Cerebellar nuclear complex (tissue), 1 donor: ENCODE data around the gene CDH11.

Source experiments
- DNase-seq, 2 experiments: peaks; one replicate each; lab custom pipeline; 2025; lab: John Stamatoyannopoulos, UW

Gene CDH11, protein sequence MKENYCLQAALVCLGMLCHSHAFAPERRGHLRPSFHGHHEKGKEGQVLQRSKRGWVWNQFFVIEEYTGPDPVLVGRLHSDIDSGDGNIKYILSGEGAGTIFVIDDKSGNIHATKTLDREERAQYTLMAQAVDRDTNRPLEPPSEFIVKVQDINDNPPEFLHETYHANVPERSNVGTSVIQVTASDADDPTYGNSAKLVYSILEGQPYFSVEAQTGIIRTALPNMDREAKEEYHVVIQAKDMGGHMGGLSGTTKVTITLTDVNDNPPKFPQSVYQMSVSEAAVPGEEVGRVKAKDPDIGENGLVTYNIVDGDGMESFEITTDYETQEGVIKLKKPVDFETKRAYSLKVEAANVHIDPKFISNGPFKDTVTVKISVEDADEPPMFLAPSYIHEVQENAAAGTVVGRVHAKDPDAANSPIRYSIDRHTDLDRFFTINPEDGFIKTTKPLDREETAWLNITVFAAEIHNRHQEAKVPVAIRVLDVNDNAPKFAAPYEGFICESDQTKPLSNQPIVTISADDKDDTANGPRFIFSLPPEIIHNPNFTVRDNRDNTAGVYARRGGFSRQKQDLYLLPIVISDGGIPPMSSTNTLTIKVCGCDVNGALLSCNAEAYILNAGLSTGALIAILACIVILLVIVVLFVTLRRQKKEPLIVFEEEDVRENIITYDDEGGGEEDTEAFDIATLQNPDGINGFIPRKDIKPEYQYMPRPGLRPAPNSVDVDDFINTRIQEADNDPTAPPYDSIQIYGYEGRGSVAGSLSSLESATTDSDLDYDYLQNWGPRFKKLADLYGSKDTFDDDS

GRCh38 chr16:65121870-65122723 is at the start of gene CDH11:
TSS of gene CDH11 (minus strand) at chr16:65122063. CDS start at chr16:65004869, 117,194 bp downstream.
- no peak for DNase-seq

DNA sequence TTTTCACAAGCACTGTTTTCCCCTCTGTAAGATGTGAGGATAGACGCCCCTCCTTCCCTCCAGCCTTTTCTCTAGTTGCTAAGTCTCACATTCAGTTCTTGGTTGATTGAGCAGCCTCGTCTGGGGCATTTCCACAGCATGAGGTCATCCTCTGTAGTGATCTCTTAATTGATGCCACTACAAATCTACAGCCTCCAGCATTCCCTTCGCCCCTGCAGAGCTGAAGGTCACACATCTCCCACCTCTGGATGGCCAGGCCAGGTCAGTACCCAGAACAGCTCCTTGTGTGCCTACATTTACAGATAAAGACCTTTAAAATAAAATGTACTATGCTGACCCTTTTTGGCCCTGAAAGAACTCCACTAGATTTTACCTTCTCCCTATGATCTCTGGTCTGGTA is 32.5 kb upstream of the CDH11 start:
- DNase-seq, result no peak

- DNase-seq, result no peak
Observed at GRCh38 chr16:65153365-65154105, 31.7 kb upstream of the CDH11 start.

- no peak for DNase-seq
Observed at GRCh38 chr16:65148804-65149203, 26.9 kb upstream of the CDH11 start.

GRCh38 chr16:65142276-65142675 is 20.4 kb upstream of the CDH11 start:
- DNase-seq, result no peak

DNA sequence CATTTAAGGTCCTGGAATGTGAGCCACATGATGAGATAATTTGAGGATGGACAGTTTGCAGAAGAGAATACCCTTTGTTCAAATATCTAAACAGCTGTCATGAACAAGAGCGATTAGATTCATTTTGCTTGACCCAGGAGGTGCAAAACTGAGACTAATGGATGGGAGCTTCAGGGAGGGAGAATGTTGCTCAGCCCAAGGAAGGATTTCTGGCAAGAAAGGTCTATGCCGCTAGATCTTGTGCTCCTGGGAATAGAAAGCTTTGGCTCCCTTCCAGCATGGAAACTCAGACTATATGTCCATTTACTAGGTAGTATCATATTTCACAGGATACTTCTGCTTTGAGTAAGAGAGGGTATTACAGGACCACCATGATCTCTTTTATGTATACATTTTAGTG is 14.8 kb upstream of the CDH11 start:
- no peak for DNase-seq

GRCh38 chr16:65126845-65127624 is 5.2 kb upstream of the CDH11 start:
- DNase-seq, result no peak

GRCh38 chr16:65125871-65126270 is 4.0 kb upstream of the CDH11 start:
- no peak for DNase-seq

DNA sequence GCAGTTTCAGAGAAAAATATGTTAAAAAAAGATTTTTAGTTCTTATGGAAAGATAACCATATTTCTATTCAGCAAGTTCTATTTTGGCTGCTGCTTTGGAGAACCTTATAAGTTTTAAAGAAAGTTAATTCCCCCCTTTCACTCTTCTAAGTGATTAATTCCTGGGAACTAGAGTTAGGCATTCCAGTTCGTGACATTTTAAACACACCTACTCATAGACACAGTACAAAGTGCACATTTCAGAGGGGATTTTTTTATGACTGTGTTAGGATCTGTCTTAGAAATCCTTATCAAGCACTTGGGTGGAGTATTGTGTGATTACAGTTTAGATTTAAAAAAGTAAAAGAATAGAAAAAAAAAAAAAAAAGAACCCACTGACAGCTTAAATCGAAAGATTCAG is 3.5 kb upstream of the CDH11 start:
- DNase-seq, result no peak

- no peak for DNase-seq
Observed at GRCh38 chr16:65124596-65124995, 2.7 kb upstream of the CDH11 start.

GRCh38 chr16:65124212-65124548 is 2.3 kb upstream of the CDH11 start:
- no peak for DNase-seq

DNA sequence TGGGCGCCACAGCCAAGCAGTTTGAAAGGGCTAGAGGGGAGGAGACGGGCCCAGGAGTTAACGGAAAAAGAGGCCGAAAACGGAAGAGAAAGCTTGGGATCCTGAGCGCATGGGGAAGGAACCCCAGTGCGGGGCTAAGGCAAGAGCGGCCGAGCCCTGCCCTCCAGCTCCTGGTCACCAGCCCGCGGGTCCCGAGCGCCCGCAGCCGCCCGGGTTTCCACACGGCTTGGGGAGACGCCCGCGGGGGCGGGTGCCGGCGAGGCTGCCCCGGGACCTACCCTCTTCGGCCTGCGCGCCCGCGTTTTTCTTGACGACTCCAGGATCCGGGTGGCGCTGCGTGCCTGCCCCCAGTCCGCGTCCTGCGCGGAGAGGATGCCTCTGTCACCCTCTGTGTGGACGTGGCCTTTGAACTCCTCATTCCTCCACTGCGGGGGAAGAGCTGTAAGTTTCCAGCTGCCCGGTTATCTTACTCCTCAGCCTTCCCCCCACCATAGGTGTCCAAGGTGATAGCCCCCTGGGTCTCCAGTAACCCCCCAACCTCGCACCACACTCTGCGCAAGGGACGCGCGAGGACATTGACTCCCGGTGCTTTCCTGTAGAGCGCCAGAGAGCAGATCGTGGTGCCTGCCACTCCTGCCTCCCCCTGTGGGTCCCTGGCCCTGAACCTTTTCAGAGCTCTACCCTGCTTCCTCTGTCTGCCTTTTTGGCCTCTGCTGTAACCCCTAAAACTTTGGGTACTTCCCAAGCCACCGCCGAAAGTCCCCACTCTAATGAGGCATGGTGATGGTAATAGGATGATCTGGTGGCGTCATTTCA is 1.7 kb upstream of the CDH11 start:
- DNase-seq, result no peak

- no peak for DNase-seq
Observed at GRCh38 chr16:65122724-65123395, 997 bp upstream of the CDH11 start.

DNA sequence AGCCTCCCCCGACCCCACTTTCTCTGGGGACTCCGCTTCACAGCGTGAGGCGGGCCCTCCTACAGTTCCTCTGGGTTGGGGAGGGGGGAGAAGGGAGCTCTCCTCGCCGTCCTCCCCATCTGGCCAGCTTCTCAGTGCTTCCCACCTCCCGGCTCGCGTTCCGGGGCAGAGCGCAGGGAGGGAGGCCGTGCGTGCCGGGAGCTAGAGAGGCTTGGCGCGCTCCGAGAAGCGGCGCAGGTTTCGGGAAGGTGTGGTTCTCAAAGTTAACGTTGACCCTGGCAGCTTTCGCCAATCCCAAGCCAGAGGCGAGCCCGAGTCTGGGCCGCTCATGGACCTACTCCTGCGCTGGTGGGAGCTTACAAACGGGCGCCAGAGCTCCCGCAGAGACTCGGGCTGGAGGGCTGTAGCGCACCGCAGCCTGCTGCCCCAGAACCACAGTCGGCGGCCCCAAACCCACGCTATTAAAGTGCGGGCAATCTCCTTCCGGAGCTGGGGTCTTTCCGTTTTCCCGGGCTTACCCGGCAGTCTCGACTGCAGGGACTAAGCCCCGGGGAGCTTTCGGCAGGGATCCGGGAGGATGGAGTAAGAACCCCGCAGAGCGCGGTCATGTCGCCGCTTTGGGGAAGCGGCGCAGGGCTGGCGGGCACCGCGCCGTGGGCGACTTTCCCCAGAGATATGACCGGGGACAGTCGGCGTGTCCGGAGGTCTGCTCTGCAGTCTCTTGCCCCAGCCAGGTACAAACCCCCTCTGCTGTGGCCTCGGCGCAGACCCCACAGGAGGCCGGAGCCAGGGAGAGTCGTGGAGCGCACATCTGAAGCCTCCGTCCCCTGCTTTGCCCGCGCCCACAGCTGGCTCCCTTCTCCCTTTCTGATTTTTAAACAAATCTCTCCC is 787 bp downstream of the CDH11 start:
- no peak for DNase-seq

GRCh38 chr16:65120461-65120830 is 1.4 kb downstream of the CDH11 start:
- DNase-seq, result no peak

DNA sequence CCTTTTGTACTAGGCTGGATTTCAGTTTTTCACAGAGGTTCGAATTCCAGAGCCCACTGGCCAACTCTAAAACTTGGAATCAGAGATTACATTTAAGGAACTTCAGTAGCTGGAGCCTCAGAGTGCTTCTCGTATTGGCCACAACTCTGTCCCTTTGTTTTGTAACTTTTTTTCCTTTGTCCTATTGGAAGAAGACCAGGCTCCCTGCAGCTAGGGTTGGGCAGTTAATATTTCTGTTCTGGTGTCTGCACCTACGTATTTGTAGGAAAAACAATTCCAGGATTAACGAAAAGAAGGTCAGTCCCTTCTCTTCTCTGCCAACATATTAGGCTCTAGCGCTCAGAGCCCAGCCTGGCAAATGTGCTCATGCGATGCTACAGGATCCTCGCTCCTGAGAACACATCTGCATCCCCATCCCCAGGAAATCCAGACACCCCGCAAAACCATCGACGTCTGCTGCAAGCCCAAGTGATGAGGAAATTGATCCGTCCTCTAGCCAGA is 1.9 kb downstream of the CDH11 start:
- no peak for DNase-seq

DNA sequence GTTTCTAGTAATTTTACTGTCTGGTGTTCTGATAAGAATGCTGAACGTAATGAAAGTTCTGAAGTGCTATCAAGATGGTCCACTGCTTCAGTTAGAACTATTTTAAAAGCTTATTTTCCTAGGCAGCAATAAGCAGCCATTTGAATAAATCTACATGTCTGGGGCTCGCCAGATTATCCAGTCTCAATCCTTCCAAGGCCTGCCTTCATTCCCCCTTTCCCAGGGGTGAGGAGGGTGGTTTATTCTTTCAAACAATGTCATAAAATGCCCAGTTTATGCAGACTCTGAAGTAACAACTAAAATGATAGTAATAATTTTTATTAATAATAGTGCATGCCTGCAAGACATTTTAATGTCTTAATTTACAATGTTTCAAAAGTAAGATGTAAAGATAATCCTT is 2.4 kb downstream of the CDH11 start:
- no peak for DNase-seq

DNA sequence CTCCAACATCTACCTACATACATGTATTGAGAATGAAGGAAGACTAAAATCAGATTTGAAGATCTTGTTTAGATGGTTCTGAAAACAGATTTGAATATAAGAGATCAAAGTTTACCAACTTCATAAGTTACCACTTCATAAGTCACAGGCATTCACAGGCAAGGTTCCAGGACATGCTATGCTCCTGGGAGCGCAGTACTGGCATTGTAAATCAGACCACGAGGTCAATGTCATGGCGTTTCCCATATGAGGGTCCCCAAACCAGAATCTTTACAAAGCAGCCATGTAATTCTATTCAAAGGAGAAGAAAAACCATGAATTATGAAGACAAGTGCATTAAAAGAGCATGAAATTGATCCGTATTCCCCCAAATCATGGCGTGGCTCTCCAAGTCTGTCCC is 3.0 kb downstream of the CDH11 start:
- DNase-seq, result no peak
